ENCODE data around the gene ARSB.

DNA sequence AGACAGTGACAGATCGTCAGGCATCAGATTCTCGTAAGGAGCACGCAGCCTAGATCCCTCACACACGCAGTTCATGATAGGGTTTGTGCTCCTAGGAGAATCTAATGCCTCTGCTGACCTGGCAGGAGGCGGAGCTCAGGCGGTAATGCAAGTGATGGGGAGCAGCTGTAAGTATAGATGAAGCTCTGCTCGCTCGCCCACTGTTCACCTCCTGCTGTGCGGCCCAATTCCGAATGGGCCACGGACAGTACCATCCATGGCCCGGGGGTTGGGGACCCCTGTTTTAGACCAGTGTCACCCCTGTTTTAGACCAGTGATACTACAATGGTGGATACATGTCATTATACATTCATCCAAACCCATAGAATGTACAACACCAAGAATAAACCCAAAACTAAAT, 4.0 kb upstream of the ARSB start:
- TF ChIP-seq, protein P1, sequence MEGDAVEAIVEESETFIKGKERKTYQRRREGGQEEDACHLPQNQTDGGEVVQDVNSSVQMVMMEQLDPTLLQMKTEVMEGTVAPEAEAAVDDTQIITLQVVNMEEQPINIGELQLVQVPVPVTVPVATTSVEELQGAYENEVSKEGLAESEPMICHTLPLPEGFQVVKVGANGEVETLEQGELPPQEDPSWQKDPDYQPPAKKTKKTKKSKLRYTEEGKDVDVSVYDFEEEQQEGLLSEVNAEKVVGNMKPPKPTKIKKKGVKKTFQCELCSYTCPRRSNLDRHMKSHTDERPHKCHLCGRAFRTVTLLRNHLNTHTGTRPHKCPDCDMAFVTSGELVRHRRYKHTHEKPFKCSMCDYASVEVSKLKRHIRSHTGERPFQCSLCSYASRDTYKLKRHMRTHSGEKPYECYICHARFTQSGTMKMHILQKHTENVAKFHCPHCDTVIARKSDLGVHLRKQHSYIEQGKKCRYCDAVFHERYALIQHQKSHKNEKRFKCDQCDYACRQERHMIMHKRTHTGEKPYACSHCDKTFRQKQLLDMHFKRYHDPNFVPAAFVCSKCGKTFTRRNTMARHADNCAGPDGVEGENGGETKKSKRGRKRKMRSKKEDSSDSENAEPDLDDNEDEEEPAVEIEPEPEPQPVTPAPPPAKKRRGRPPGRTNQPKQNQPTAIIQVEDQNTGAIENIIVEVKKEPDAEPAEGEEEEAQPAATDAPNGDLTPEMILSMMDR (IDR thresholded peaks at IDR 0.05 in 2 of 3, conservative IDR thresholded peaks at IDR 0.05 in 1 of 3; ENCODE audit: control insufficient read depth in 2 of 3, extremely low read depth in 1 of 3, insufficient read depth in 1 of 3, low read depth in 3 of 3, low read length in 3 of 3): no peak
- TF ChIP-seq CBX5 (IDR thresholded peaks at IDR 0.05; ENCODE audit: low read depth) (no peak), KLF5 (IDR thresholded peaks at IDR 0.05; ENCODE audit: partially characterized antibody) (no peak), YBX1 (IDR thresholded peaks at IDR 0.05) (no peak), TCF3 (IDR thresholded peaks at IDR 0.05; ENCODE audit: borderline replicate concordance, insufficient read depth, low read depth, low read length) (no peak), POLR2A (IDR thresholded peaks at IDR 0.05; ENCODE audit: low read depth, low read length) (no peak), POLR2AphosphoS2 (IDR thresholded peaks at IDR 0.05; ENCODE audit: low read depth, low read length) (no peak)

All from GM12878 (cell line).